Measurements from ENCODE around the gene GPC6.

The GPC6 gene

DNA sequence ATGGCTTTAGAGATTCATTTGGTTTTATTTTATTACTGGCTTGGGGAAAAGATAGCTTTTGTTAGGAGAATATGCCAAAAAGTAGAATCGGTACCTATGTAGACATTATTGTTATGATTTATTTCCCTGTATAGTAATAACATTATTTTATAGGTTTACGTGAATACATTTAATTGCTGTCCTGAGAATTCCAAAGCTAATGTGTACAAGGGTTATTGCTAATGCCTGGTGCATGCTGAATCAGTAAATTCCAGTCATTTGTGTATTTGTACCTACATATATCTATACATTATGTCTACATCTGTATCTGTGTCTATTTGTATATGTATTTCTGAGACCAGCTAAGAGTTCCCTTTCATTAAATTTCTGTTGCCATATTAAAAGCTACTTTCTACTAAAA lies 550.9 kb downstream of the GPC6 start:
- CTCF ChIA-PET, result interaction anchor here (1.5 kb wide), 1 partner anchor 13 kb away, joined by 3 read pairs; no protein-coding TSS in a partner anchor
- no peak for DNase-seq (ENCODE audit: low read depth, low spot score)
- H3K4me3 ChIP-seq (ENCODE audit: low read depth, low read length), result no peak overlapping the region
- POLR2A ChIA-PET, result no interaction called here
- TF ChIP-seq, protein P1, sequence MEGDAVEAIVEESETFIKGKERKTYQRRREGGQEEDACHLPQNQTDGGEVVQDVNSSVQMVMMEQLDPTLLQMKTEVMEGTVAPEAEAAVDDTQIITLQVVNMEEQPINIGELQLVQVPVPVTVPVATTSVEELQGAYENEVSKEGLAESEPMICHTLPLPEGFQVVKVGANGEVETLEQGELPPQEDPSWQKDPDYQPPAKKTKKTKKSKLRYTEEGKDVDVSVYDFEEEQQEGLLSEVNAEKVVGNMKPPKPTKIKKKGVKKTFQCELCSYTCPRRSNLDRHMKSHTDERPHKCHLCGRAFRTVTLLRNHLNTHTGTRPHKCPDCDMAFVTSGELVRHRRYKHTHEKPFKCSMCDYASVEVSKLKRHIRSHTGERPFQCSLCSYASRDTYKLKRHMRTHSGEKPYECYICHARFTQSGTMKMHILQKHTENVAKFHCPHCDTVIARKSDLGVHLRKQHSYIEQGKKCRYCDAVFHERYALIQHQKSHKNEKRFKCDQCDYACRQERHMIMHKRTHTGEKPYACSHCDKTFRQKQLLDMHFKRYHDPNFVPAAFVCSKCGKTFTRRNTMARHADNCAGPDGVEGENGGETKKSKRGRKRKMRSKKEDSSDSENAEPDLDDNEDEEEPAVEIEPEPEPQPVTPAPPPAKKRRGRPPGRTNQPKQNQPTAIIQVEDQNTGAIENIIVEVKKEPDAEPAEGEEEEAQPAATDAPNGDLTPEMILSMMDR (IDR thresholded peaks at IDR 0.05; ENCODE audit: insufficient read depth, low read length, missing control alignments), result no peak

DNA sequence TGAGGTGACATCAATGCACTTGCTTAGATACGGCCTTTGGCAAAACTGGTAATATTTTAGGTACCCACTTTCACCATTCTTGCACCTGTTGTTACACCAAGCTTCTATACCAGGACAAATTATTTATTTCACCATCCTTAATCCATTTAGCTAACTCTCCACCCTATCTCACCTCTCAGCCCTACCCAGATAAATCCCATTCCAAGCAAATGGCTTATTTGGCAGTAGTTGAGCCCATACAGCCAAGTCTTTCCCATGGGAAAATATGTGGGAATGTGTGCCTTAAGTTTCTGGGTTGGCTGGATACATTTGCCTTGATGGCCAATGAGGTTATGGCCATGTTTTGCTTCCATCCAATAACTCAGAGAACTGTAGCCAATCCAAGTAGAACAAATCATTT lies 551.9 kb downstream of the GPC6 start:
- ChIA-PET CTCF (interaction anchor here (1.5 kb wide), 1 partner anchor 12 kb away, joined by 3 read pairs; no protein-coding TSS in a partner anchor), POLR2A (no interaction called here)
- TF ChIP-seq, protein P1 (IDR thresholded peaks at IDR 0.05; ENCODE audit: insufficient read depth, low read length, missing control alignments), result no peak
- no peak for DNase-seq (ENCODE audit: low read depth, low spot score)
- H3K4me3 ChIP-seq (ENCODE audit: low read depth, low read length), result no peak overlapping the region

DNA sequence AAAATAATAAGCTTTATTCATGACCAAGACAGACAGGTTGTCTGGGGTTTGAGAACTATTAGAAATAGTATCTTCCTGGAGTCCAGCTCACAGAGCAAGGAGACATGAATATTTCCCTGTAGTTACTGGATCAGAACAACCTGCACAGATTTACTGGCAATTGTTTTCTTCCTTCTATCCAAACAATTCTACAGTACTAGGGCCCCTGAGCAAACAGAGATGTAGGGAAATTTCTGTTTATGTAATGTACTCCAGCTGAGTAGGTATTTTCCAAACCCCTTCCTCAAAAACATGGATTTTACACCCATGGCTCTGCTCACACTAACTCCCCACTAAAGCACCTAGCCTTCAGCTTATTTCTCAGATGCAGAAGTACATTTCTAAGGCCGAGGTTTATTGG lies 557.6 kb downstream of the GPC6 start:
- H3K4me3 ChIP-seq (ENCODE audit: low read depth, low read length), result no peak overlapping the region
- DNase-seq (ENCODE audit: low read depth, low spot score), result no peak
- ChIA-PET POLR2A (no interaction called here), CTCF (interaction anchor here (0.9 kb wide), 1 partner anchor 12 kb away, joined by 3 read pairs; no protein-coding TSS in a partner anchor)
- TF ChIP-seq, protein P1 (IDR thresholded peaks at IDR 0.05; ENCODE audit: insufficient read depth, low read length, missing control alignments), result no peak

DNA sequence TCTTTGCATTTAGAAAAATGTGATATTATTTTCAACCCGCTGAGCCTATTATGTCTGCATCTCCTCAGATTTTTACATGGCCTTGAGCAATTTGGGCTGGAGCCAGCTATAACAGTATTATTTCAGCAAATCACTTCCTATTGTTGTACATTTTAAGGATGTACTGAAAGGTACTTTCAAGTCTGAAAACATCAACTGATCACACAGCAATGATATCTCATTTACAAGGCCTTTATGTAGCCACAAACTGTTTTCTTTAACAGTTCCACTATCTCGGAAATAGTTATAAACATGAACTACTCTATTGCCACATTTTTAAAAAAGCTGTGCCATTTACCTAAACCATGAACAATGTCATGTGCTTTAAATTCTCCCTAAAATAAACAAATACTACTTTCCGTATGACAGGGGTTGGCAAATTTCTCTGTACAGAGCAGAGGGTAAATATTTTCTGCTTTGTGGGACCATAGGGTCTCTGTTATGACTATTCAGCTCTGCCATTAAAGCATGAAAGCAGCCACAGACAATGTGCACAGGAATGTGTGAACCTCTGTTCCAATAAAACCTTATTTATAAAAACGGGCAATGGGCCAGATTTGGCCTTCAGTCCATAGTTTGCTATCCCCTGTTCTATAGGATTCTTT lies 560.4 kb downstream of the GPC6 start:
- DNase-seq (ENCODE audit: low read depth, low spot score), result no peak
- H3K4me3 ChIP-seq (ENCODE audit: low read depth, low read length), result no peak overlapping the region
- ChIA-PET POLR2A (no interaction called here), CTCF (no interaction called here)
- TF ChIP-seq, protein P1 (IDR thresholded peaks at IDR 0.05; ENCODE audit: insufficient read depth, low read length, missing control alignments), result no peak

DNA sequence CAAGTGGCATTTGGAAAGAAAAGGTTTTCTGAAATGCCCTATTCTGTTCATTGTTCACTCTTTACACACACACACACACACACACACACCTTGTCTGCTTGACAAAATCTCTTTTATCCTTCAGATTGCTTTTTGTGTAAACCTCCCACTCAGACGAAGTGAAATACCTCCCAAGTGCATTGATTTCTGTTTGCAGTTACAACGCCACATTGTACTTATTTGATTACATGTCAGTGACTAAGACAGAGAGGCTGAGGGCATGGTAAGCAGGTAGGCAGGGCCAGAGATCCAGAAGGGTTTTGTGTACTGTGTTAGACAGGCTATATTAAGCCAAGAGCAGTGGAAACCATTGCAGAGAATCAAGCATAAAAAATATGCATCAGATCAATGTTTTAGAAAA lies 561.8 kb downstream of the GPC6 start:
- ChIA-PET CTCF (no interaction called here), POLR2A (no interaction called here)
- TF ChIP-seq, protein P1 (IDR thresholded peaks at IDR 0.05; ENCODE audit: insufficient read depth, low read length, missing control alignments), result no peak
- DNase-seq (ENCODE audit: low read depth, low spot score), result no peak
- H3K4me3 ChIP-seq (ENCODE audit: low read depth, low read length), result no peak overlapping the region

DNA sequence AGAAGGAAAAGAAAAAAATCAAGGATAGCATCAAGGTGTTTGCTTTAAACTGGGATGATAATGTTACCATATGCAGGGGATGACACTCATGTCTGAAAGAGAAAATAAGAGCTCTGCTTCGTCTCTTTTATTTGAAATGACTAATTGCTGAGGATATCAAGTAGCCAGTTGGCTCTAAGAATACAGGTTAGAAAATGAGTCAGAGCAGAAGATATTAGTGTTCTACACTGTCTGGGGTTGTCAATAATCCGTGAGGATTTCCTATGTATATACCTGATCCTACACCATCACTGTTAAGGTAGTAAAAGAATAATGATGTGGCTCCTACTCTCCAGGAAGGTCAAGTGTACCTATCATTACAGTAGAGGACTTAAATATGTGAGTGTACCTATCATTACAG lies 562.5 kb downstream of the GPC6 start:
- POLR2A ChIA-PET, result no interaction called here
- CTCF ChIA-PET, result no interaction called here
- no peak overlapping the region for H3K4me3 ChIP-seq (ENCODE audit: low read depth, low read length)
- no peak for DNase-seq (ENCODE audit: low read depth, low spot score)
- TF ChIP-seq, protein P1 (IDR thresholded peaks at IDR 0.05; ENCODE audit: insufficient read depth, low read length, missing control alignments), result no peak

Data from AG04449 (cell line).